VCaP (cell line): Measurements from ENCODE around the gene SENP5.

ENCODE experiments used
- H3K27ac ChIP-seq: fragments of 450-650 bp; 2 replicates; pipeline ENCODE4 v1.5.1; 2017
- CTCF ChIP-seq: fragments of 450-650 bp; conservative IDR thresholded peaks from 2 replicates; pipeline ENCODE4 v1.5.1; 2017; ENCODE audit warnings: mild to moderate bottlenecking, moderate library complexity

Gene SENP5

GRCh38 chr3:196941729-196942225 lies 74.1 kb downstream of the SENP5 start:
- H3K27ac ChIP-seq, result peak overlapping the region; percentile 95
- no peak for TF ChIP-seq CTCF

DNA sequence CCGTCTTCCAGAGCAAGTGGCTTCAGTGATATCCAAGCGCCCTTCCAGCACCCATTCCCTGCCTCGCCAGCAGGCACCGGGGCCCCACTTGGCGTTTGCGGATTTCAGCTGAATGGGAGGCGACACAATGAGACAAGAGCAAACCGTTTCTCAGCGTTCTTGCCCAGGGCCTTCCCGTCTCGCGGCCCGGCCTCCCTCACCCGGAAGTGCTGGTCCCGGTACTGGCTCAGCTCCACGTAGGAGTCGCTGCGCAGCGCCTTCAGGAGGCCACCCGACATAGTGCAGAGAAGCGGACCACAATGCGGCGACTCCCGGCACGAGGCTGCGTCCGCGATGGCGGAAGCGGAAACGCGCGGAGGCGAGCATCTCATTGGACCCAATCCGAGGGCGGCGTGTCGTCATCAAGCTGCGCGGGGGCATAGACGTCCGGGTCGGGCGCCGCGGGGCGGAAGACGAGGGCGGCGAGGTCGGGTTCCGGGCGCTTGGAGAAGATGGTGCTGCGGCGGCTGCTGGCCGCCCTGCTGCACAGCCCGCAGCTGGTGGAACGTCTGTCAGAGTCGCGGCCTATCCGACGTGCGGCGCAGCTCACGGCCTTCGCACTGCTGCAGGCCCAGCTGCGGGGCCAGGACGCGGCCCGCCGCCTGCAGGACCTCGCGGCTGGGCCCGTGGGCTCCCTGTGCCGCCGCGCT lies 74.7 kb downstream of the SENP5 start, which contains the start of gene NCBP2:
NCBP2 (minus strand) TSS at position 303 of the 689 bp plus-strand sequence; CDS start at position 278, 25 bp downstream.
- peak; percentile 81 for TF ChIP-seq CTCF
- peak within 1 kb of the TSS; percentile 95 for H3K27ac ChIP-seq

DNA sequence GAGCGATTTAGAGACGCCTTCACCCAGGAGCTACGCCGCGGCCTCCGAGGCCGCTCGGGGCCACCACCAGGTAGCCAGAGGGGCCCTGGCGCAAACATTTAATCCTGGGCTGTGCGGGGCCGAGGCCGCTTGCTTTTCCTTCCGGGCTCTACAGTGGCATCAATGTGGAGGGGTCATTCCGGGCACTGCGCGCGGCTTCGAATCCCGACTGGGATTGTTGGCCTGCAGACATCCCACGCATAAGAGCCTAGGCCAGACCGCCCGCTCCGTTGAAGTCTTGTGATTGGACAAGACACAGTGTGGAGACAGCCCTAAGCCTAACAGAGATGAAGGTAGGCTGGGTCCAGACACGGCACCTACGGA lies 75.2 kb downstream of the SENP5 start:
- H3K27ac ChIP-seq, result peak overlapping the region; percentile 95

DNA sequence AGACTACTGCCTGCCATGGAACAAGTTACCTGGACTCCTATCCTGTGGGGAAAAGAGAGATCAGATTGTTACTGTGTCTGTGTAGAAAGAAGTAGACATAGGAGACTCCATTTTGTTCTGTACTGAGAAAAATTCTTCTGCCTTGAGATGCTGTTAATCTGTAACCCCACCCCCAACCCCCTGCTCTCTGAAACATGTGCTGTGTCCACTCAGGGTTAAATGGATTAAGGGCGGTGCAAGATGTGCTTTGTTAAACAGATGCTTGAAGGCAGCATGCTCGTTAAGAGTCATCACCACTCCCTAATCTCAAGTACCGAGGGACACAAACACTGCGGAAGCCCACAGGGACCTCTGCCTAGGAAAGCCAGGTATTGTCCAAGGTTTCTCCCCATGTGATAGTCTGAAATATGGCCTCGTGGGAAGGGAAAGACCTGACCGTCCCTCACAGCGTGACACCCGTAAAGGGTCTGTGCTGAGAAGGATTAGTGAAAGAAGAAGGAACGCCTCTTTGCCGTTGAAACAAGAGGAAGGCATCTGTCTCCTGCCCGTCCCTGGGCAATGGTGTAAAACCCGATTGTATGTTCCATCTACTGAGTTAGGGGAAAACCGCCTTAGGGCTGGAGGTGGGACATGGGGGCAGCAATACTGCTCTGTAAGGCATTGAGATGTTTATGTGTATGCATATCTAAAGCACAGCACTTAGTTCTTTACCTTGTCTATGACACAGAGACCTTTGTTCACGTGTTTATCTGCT lies 76.5 kb downstream of the SENP5 start:
- H3K27ac ChIP-seq, result peak overlapping the region; percentile 95; the same call in 1 of the 2 replicates

More for the DNA sequence above, 75.2 kb downstream of the SENP5 start:
- TF ChIP-seq CTCF, result no peak

- TF ChIP-seq CTCF, result no peak; the same call in 1 of the 2 replicates
- H3K27ac ChIP-seq, result no peak overlapping the region
Observed at GRCh38 chr3:196947136-196947859, 79.6 kb downstream of the SENP5 start.

DNA sequence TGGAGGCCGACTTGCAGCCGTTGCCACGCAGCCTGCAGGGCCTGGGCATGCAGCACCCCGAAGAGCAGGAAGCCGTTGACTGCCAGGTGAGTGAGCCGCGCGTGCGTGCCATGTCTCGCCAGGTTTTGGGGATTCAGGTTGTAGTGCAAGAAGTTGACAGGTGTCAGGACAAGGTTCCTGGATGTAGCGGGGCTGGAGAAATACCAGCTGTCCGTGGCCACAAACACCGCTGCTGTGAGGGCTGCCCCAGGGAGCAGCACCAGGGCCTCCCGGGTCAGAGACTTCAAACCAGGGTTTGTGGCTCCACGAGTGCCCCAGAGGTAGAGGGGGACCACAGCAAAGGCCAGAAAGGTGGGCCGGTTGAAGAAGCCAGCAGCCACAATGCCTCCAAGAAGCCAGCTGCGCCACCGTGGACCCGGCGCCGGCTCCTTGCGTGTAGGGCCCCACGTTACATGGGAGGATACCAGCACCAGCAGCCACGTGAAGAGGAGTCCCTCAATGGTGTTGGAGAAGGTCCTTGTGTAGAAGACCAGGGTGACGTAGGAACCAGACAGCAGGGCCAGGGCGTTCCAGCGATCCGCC lies 80.2 kb downstream of the SENP5 start:
- TF ChIP-seq CTCF, result no peak
- no peak overlapping the region for H3K27ac ChIP-seq

DNA sequence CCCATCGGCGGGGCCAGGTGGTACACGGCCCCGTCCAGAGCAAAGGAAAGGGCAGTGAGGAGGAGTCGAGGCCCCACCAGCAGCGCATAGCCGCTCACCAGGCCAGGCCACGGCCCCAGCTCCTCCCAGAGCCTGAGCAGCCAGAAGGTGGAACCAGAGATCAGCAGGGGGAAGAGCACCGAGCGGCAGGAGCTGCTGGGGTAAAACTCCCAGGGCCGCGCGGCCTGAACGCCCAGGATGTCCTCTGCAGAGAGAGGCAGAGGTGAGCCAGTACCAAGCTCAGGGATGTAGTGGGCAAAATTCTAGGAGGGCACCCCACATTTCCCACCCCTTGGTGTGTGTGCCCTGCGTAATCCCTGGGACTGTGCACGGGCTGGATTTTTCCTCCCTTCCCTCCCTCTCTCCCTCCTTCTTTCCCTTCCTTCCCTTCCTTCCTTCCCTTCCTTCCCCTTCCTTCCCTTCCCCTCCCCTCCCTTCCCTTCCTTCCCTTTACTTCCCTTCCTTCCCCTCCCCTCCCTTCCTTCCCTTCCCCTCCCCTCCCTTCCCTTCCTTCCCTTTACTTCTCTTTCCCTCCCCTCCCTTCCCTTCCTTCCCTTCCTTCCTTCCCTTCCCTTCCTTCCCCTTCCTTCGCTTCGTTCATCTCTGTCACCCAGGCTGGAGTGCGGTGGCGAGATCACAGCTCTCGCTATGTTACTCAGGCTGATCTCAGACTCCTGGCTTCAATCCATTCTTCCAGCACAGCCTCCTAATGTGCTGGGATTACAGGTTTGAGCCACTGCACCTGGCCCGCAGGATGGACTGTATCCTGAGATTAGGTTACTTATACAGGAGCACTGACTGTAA lies 80.9 kb downstream of the SENP5 start:
- no peak overlapping the region for H3K27ac ChIP-seq
- no peak for TF ChIP-seq CTCF
